Peyer's patch (tissue), 4 donors: ENCODE measurements around the gene AP1M2.

Source experiments
- POLR2A ChIP-seq, 2 donors: fragments of 450-650 bp; IDR thresholded peaks; one replicate each; pipeline ENCODE4 v1.5.1; 2017; ENCODE audit warnings: antibody characterized with exemption in 2 of 2, mild to moderate bottlenecking in 2 of 2, moderate library complexity in 2 of 2
- TF ChIP-seq, protein P1 (sequence below), 6 experiments: fragments of 450-650 bp in 4 of 6; fragments of 200-600 bp in 2 of 6; sonication (generic) in 1 of 6; IDR thresholded peaks; one replicate each; pipeline ENCODE4 v1.5.1; 2017 to 2019; ENCODE audit warnings: antibody characterized with exemption in 6 of 6, mild to moderate bottlenecking in 3 of 6, moderate library complexity in 1 of 6

DNA sequence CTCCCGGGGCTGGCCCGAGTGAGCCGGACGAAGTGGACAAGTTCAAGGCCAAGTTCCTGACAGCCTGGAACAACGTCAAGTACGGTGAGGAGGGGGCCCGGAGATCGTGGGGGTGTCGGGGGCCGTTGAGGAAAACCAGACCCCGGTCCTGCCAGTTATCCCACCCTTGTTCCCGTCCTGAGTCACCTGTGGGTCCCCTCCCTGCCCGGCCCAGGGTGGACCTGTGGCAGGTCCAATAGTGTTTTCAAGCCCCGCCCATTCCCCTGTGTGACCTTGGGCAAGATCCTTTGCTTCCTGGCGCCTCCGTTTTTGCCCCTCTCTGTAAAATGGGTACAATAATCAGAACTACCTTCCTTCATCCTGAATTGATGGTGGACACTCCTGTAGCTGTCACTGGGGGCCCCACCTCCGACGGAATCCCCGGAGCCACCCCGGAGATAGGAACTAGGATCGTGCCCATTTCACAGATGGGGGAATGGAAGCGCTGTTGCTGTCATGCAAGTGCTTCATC lies 42.8 kb downstream of the AP1M2 start:
- TF ChIP-seq, protein P1, sequence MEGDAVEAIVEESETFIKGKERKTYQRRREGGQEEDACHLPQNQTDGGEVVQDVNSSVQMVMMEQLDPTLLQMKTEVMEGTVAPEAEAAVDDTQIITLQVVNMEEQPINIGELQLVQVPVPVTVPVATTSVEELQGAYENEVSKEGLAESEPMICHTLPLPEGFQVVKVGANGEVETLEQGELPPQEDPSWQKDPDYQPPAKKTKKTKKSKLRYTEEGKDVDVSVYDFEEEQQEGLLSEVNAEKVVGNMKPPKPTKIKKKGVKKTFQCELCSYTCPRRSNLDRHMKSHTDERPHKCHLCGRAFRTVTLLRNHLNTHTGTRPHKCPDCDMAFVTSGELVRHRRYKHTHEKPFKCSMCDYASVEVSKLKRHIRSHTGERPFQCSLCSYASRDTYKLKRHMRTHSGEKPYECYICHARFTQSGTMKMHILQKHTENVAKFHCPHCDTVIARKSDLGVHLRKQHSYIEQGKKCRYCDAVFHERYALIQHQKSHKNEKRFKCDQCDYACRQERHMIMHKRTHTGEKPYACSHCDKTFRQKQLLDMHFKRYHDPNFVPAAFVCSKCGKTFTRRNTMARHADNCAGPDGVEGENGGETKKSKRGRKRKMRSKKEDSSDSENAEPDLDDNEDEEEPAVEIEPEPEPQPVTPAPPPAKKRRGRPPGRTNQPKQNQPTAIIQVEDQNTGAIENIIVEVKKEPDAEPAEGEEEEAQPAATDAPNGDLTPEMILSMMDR (IDR thresholded peaks at IDR 0.05) = no peak
- no peak for TF ChIP-seq POLR2A (IDR thresholded peaks at IDR 0.05)
